Fibroblast of skin of abdomen (primary cell): ENCODE data around the gene GALNT13.

Source experiments
- DNase-seq: peaks from one replicate; pipeline ENCODE4 v3.0.0-alpha.2; 2013

GALNT13 gene

DNA sequence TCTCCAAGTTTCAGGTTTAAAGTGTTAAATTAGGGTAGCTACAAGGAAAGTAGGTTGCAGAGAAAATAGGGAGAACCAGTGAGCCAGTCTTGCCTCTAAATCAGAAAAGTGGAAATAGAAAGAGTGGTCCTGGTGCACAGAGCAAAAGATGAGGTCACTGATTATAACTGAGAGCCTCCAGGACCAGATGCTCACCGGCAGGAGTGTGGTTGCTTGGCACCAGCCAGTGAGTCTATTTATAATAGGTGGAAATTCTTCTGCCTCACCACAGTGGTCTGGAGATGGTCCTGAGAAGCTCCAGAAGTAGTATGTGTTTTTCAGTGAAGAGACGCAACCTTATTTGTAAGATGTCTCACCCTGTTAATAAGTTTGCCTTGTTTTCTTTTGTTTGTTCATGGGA lies 452.9 kb downstream of the GALNT13 start:
- no peak for DNase-seq

DNA sequence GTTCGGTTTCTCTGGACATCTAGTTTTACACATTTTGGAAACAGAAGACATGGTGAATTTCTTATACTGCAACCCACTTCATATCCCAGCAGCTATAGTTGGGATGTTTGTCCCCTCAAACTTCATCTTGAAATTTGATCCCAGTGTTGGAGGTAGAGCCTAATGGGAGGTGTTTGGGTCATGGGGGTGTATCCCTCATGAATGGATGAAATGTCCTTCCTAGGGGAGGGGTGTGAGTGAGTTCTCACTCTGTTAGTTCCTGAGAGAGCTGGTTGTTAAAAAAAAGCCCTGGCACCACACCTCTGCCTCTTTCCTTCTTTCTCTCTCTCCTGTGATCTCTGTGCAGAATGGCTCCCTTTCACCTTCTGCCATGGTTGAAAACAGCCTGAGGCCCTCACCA lies 457.8 kb downstream of the GALNT13 start:
- no peak for DNase-seq

- no peak for DNase-seq
These were observed 460.1 kb downstream of the GALNT13 start for GRCh38 chr2:154331784-154332183.

DNA sequence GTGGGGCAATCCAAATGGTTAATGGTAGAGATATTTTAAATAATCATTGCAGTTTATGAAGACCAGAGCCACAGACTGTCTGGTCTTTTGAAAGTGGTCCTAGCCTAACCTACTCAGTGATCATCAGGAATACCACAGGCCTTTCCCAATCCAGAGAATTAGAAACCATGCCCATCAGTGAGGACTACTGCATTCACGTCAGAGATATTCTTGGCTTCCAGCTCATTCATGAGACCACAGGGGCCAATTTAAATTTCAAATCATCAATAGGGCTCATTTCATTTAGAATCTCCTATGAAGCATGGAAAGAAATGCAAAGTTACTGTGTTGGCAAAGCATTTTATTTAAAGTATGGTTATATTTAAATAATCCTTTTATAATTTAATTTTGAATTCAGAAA lies 464.5 kb downstream of the GALNT13 start:
- DNase-seq, result no peak

GRCh38 chr2:154338352-154338967 lies 466.7 kb downstream of the GALNT13 start:
- no peak for DNase-seq

GRCh38 chr2:154343282-154343681 lies 471.6 kb downstream of the GALNT13 start:
- DNase-seq, result no peak

DNA sequence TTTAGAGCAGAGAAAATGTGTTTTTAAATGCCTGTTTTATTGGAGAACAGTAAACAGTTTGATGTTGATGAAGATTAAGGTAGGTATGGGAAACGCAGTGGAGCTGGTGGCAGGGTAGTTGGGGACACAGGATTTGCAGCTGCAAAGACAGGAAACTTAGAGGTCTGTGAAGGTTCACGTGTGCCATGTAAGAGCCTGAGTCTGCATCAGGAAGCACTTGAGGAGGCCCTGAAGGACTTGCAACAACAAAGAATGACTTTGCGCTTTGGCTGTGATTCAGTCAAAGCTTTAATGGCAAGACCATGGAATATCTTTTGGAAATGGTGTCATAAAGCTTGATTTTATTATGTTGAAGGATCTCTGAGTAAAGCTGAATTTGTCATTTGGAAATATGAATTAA lies 479.2 kb downstream of the GALNT13 start:
- no peak for DNase-seq

DNA sequence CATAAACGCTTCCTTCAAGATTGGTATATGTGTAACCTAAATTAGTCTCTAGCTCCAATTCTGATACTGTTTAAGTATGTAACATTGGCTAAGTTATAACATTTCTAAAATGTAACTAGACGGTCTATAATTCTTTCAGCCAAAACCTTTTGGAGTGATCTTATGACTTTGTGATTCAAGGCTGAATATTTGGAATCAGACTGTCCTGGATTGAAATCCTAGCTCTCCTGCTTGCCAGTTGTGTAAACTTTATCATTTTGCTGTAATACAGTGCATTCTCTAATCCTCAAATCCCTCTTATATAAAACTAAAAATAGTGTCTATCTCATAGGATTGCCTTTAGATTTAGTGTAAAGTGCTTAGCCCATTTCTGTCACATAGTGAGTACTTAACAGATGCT lies 489.6 kb downstream of the GALNT13 start:
- no peak for DNase-seq

GRCh38 chr2:154368153-154368552 lies 496.4 kb downstream of the GALNT13 start:
- DNase-seq, result no peak

GRCh38 chr2:154370873-154371272 lies 499.2 kb downstream of the GALNT13 start:
- DNase-seq, result no peak

DNA sequence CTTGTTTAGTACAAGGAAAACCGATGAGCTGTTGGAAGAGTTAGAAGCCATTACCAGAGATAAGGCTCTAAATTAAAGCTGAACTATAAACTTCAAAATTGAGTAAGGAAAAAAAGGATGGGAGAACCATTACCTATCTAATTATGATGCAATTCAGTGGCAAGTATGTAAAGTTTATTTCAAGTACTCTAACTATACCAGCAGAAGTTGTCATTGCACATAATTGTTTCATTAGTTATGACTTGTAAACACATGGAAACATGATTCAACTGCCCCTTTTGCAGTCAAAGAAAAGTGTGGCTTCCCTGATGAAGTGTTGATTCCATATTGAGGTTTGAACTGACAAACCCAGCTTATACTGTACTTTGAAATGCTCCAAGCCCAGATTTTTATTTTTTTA lies 502.7 kb downstream of the GALNT13 start:
- peak; percentile 3 for DNase-seq

DNA sequence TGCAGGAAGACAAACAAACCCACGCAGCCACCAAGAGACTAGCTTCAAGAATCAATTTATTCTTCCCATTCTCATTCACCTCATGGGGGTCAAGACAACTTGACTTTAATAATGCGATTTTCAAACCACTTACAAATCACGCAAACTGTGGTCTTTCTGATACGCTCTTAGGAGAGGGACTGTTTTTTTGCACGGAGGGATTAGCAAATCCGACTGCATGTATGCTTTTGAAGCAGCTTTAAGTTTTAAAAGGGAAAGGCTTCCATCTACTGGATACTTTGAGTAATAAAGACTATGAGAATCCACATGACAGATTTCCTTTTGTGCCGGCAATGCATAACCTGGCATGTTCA lies 503.8 kb downstream of the GALNT13 start:
- DNase-seq, result peak; percentile 47

DNA sequence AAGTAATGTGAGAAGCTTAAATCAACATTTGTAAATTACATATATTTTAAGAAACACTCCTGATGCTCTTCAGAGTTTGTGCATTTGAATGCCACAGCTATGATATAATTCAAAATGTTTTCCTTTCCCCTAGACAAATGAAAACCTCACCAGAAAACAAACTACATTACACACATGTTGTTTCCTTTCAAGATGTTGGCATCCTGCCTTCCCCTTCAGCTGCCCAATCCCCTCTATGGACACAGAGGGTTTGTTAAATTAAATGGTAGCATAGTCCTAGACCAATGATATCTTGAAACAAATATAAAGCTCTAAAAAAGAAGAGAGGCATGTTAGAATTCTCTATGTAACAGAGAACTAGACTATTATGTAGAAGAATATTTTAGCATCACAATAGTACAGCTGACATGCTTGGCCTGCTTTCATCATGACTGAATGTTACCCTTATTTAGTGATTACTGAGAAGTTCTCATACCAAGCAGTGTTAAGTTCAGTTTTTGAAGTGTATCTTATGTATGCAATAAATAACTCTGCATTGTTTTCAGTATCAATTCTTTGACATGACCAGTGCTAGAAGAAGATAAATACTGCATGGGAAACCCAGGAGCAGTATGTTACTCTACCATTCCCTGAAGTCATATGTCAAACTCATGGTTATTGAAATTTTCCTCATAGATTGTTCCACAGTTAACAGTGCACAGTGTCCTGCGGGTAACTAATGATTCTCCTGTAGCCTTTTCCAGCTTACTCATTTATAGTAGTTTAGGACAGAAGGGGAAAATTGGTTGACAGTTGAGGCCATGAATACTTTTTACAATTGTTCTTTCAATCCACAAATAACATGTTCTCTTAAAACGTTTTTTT lies 510.4 kb downstream of the GALNT13 start:
- no peak for DNase-seq

DNA sequence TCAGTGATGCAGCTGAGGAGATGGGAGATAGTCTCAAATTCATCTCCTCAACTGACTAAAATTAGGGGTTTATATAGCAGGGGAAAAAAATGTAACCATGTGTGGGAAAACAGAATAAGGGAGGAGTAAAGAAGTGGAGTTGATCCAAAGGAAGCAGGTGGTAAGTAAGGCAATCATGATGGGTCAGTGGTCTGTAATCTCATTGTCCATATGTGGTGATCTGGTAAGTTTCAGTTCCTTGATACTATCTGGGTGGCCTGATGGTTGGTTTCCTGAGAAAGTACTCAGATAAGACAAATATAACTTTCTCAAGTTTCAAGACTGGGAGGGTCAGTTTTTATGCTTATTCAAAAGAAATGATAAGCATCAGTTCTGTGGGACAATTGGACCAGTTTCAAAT lies 514.5 kb downstream of the GALNT13 start:
- no peak for DNase-seq

DNA sequence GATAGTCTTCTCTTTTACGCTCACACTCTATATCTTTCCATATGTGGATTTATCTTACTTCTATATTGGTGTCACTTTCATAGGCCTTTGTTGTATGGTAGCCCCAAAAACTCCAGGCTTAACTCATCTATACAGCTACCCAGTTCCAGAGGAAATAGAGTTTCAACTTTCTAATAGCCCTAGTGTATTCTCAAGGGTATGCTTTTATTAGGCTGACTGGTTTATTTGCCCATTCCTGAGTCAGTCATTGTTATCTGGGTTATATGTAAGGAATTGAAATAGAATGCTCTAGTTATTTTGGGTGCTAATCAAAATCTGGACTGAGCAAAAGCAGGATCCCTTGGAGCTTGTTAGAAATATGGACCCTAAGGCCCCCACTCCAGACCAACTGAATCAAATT lies 519.3 kb downstream of the GALNT13 start:
- DNase-seq, result no peak

GRCh38 chr2:154392256-154392655 lies 520.5 kb downstream of the GALNT13 start:
- no peak for DNase-seq

- DNase-seq, result no peak
These were observed 522.9 kb downstream of the GALNT13 start for GRCh38 chr2:154394600-154394999.

GRCh38 chr2:154400563-154401290 lies 529.0 kb downstream of the GALNT13 start:
- no peak for DNase-seq

DNA sequence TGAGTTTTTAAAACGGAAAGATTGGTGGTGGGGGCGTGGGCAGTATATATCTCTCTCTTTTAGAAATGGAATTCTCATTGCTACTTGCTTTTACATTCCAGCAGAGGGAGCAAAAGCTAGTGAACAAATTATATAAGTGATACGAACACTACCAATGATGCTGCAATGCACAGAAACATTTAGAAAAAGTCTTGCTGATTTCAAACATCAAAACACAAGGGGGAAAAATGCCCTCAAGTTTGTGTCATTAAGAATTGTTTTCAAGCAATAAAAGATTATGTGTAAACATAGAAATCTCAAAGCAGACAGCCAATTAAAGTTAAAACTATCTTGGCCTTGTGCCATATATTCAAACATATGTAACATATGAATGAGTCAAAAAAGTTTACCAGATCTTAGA lies 530.5 kb downstream of the GALNT13 start:
- DNase-seq, result peak; percentile 47

GRCh38 chr2:154403242-154403790 lies 531.6 kb downstream of the GALNT13 start:
- no peak for DNase-seq

DNA sequence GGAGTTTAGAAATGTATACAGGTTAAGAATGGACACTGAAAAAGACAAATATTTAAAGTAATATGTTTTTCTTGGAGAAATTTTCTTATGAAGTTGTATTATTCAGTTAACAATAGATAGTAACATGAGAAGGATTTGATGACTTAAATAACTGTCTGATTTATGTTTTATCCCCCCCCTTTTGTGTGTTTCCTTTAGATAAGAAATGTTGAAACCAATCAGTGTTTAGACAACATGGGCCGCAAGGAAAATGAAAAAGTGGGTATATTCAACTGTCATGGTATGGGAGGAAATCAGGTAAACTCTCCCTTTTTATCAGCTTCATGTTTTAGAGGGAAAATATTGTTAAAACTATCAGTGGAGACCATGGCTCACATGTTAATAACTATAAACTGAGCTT lies 537.1 kb downstream of the GALNT13 start:
- DNase-seq, result no peak

GRCh38 chr2:154422251-154422650 lies 550.5 kb downstream of the GALNT13 start:
- DNase-seq, result no peak

DNA sequence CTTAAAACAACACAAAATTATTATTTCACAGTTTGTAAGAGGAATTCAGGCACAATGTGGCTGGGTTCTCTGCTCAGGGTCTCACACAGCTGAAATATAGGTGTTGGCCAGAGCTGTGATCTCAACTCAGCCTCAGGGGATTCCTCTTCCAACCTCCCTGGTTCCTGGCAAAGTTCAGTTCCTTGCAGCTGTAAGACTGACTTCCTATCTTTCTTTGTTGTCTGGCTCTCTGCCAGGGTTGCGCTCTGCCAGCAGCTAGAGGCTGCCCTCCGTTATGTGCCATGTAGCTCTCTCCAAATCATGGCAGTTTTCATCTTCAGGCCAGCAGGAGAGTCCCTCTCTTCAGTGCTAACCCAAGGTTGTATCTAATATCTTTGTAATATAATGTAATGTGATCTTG lies 554.3 kb downstream of the GALNT13 start:
- peak; percentile 1 for DNase-seq
